Neuronal stem cell (in vitro differentiated cells): Measurements from ENCODE around the gene TLE3.

Experiments
- DNase-seq: peaks from one replicate; pipeline ENCODE4 v3.0.0-alpha.2; 2013; ENCODE audit warnings: low spot score
- H2AFZ ChIP-seq: one replicate; pipeline ENCODE4 v1.6.1; 2013; ENCODE audit warnings: mild to moderate bottlenecking, low read length, inconsistent platforms
- H2AK5ac ChIP-seq: 2 replicates; pipeline ENCODE4 v1.6.1; 2013; ENCODE audit warnings: low read depth, mild to moderate bottlenecking, inconsistent platforms, low read length, moderate library complexity, mixed read lengths
- H2BK120ac ChIP-seq: 2 replicates; pipeline ENCODE4 v1.6.1; 2013; ENCODE audit warnings: low read depth, mild to moderate bottlenecking, inconsistent platforms, low read length, moderate library complexity, mixed read lengths
- H2BK12ac ChIP-seq: one replicate; pipeline ENCODE4 v1.6.1; 2013; ENCODE audit warnings: low read length, inconsistent platforms
- H2BK15ac ChIP-seq: 2 replicates; pipeline ENCODE4 v1.6.1; 2013; ENCODE audit warnings: mild to moderate bottlenecking, low read length, inconsistent platforms, mixed read lengths
- H2BK5ac ChIP-seq: one replicate; pipeline ENCODE4 v1.6.1; 2013; ENCODE audit warnings: inconsistent platforms, mild to moderate bottlenecking, low read length, moderate library complexity
- H3K14ac ChIP-seq: one replicate; pipeline ENCODE4 v1.6.1; 2013; ENCODE audit warnings: low read length, inconsistent platforms
- H3K18ac ChIP-seq: 2 replicates; pipeline ENCODE4 v1.6.1; 2013; ENCODE audit warnings: low read length, inconsistent platforms
- H3K23ac ChIP-seq: 2 replicates; pipeline ENCODE4 v1.6.1; 2013; ENCODE audit warnings: low read depth, mild to moderate bottlenecking, mixed read lengths, low read length, inconsistent platforms; ENCODE audit not compliant: poor library complexity
- H3K27ac ChIP-seq: replicated peaks from 3 replicates; pipeline ENCODE4 v1.5.1; 2013; ENCODE audit warnings: low read length, inconsistent platforms
- H3K27me3 ChIP-seq, 3 experiments: 2 replicates each; pipeline ENCODE4 v1.6.1; 2013; ENCODE audit warnings: low read length in 3 of 3, mild to moderate bottlenecking in 2 of 3, inconsistent platforms in 1 of 3, low read depth in 1 of 3, mixed read lengths in 1 of 3, moderate library complexity in 1 of 3; ENCODE audit not compliant: control insufficient read depth in 3 of 3, insufficient read depth in 3 of 3
- H3K36me3 ChIP-seq, 2 donors: replicated peaks in 1 of 2; 2 replicates each; pipeline ENCODE4 v1.6.1; 2013; ENCODE audit warnings: low read length in 2 of 2; ENCODE audit not compliant: control insufficient read depth in 2 of 2, insufficient read depth in 2 of 2
- H3K4ac ChIP-seq: 2 replicates; pipeline ENCODE4 v1.6.1; 2013; ENCODE audit warnings: inconsistent platforms, mild to moderate bottlenecking, low read length, moderate library complexity
- H3K4me1 ChIP-seq, 2 donors: 1 replicate in 1 of 2; 2 replicates in 1 of 2; pipeline ENCODE4 v1.6.1; 2013; ENCODE audit warnings: low read length in 2 of 2, low read depth in 1 of 2; ENCODE audit not compliant: control insufficient read depth in 2 of 2, insufficient read depth in 1 of 2
- H3K4me2 ChIP-seq: one replicate; pipeline ENCODE4 v1.6.1; 2013; ENCODE audit warnings: mild to moderate bottlenecking, low read length, inconsistent platforms; ENCODE audit not compliant: insufficient read depth, poor library complexity, severe bottlenecking
- H3K4me3 ChIP-seq, 2 donors: 2 replicates each; pipeline ENCODE4 v1.5.1; 2013; ENCODE audit warnings: low read length in 2 of 2, mild to moderate bottlenecking in 2 of 2, inconsistent platforms in 1 of 2, moderate library complexity in 1 of 2
- H3K79me1 ChIP-seq: one replicate; pipeline ENCODE4 v1.6.1; 2013; ENCODE audit warnings: low read depth, mild to moderate bottlenecking, inconsistent platforms, low read length, moderate library complexity
- H3K9ac ChIP-seq: one replicate; pipeline ENCODE4 v1.6.1; 2013; ENCODE audit warnings: mild to moderate bottlenecking, low read depth, low read length, inconsistent platforms; ENCODE audit not compliant: poor library complexity
- H3K9me3 ChIP-seq, 2 donors: replicated peaks in 1 of 2; 2 replicates each; pipeline versions ENCODE3 to v1.6.1; 2013; ENCODE audit warnings: low read length in 2 of 2, mild to moderate bottlenecking in 2 of 2, inconsistent platforms in 1 of 2, low read depth in 1 of 2, mixed read lengths in 1 of 2, moderate library complexity in 1 of 2; ENCODE audit not compliant: control insufficient read depth in 2 of 2, insufficient read depth in 1 of 2
- H4K8ac ChIP-seq: one replicate; pipeline ENCODE4 v1.6.1; 2013; ENCODE audit warnings: low read depth, mild to moderate bottlenecking, inconsistent platforms, low read length, moderate library complexity
- H4K91ac ChIP-seq: one replicate; pipeline ENCODE4 v1.6.1; 2013; ENCODE audit warnings: low read length, low read depth, mild to moderate bottlenecking, inconsistent platforms; ENCODE audit not compliant: poor library complexity
- WGBS, 2 donors: extraction: QIAGEN DNeasy Blood & Tissue Kit; methylation state at CpG; one replicate each; pipeline ENCODE4 v1.1.7; 2013; ENCODE audit warnings: missing lambda C conversion rate in 2 of 2, mixed read lengths in 1 of 2; ENCODE audit not compliant: insufficient read length in 2 of 2, insufficient replicate concordance in 1 of 2; ENCODE audit errors: extremely low coverage in 2 of 2; 5-methylcytosine and 5-hydroxymethylcytosine counted together

Gene TLE3

GRCh38 chr15:70008697-70009290 lies 88.9 kb downstream of the TLE3 start:
- H3K4ac ChIP-seq, result no peak overlapping the region
- H2BK15ac ChIP-seq, result no peak overlapping the region
- H3K79me1 ChIP-seq, result no peaks in the 10 kb centered on the region
- no peaks in the 10 kb centered on the region for H3K9me3 ChIP-seq
- H3K27me3 ChIP-seq, result peaks cover 0 to 48% (median 0%) of the 10 kb centered on the region in 3 experiments
- H3K36me3 ChIP-seq, result no peaks in the 10 kb centered on the region
- peak overlapping the region; percentile 25 for H2BK5ac ChIP-seq
- H3K9ac ChIP-seq, result no peak overlapping the region
- H3K4me1 ChIP-seq, result no peaks in the 10 kb centered on the region
- H4K91ac ChIP-seq, result no peak overlapping the region
- no peak overlapping the region for H2AFZ ChIP-seq
- DNase-seq, result no peak
- H3K14ac ChIP-seq, result no peak overlapping the region
- H2BK120ac ChIP-seq, result no peak overlapping the region
- WGBS, 2 donors, result no CpG with 5 or more reads among the region's 3 CpGs
- H3K27ac ChIP-seq, result no peak overlapping the region
- no peak overlapping the region for H3K4me3 ChIP-seq
- H3K18ac ChIP-seq, result peak overlapping the region; percentile 17
- no peak overlapping the region for H4K8ac ChIP-seq
- H3K4me2 ChIP-seq, result no peak overlapping the region
- H2AK5ac ChIP-seq, result no peak overlapping the region
- no peak overlapping the region for H2BK12ac ChIP-seq
- no peak overlapping the region for H3K23ac ChIP-seq

GRCh38 chr15:70006259-70007147 lies 91.2 kb downstream of the TLE3 start:
- no CpG with 5 or more reads among the region's 12 CpGs for WGBS, 2 donors
- Histone ChIP-seq H3K36me3 (no peaks in the 10 kb centered on the region), H3K4me2 (no peak overlapping the region), H3K9ac (no peak overlapping the region), H2BK5ac (no peak overlapping the region), H3K9me3 (peaks cover 0 to 6% of the 10 kb centered on the region in 2 donors), H2BK120ac (no peak overlapping the region), H3K4me1 (no peaks in the 10 kb centered on the region), H3K14ac (no peak overlapping the region), H3K18ac (no peak overlapping the region), H2AFZ (no peak overlapping the region), H3K23ac (no peak overlapping the region), H3K27me3 (peaks cover 0 to 35% (median 0%) of the 10 kb centered on the region in 3 experiments), H3K4ac (no peak overlapping the region), H4K8ac (no peak overlapping the region), H3K4me3 (no peak overlapping the region), H3K79me1 (no peaks in the 10 kb centered on the region), H2BK15ac (no peak overlapping the region), H4K91ac (no peak overlapping the region), H3K27ac (no peak overlapping the region), H2BK12ac (no peak overlapping the region), H2AK5ac (no peak overlapping the region)
- DNase-seq, result no peak

- Histone ChIP-seq H3K9ac (no peak overlapping the region), H3K23ac (no peak overlapping the region), H3K4ac (no peak overlapping the region), H2AK5ac (no peak overlapping the region), H3K27ac (no peak overlapping the region), H2BK5ac (no peak overlapping the region), H3K27me3 (peaks cover 0 to 24% (median 0%) of the 10 kb centered on the region in 3 experiments), H4K91ac (no peak overlapping the region), H3K79me1 (no peaks in the 10 kb centered on the region), H2AFZ (no peak overlapping the region), H2BK12ac (no peak overlapping the region), H3K9me3 (peaks cover 0 to 6% of the 10 kb centered on the region in 2 donors), H2BK15ac (no peak overlapping the region), H3K4me1 (no peaks in the 10 kb centered on the region), H3K36me3 (no peaks in the 10 kb centered on the region), H3K4me3 (no peak overlapping the region), H3K14ac (no peak overlapping the region), H3K4me2 (no peak overlapping the region), H4K8ac (no peak overlapping the region), H3K18ac (peak overlapping the region; percentile 25), H2BK120ac (no peak overlapping the region)
- DNase-seq, result no peak
- WGBS, 2 donors, result no CpG with 5 or more reads among the region's 3 CpGs
Observed at GRCh38 chr15:70004826-70005225, 92.9 kb downstream of the TLE3 start.

- Histone ChIP-seq H3K36me3 (no peaks in the 10 kb centered on the region), H3K14ac (no peak overlapping the region), H3K4me3 (no peak overlapping the region), H3K4me2 (no peak overlapping the region), H3K9ac (no peak overlapping the region), H3K23ac (no peak overlapping the region), H2AFZ (no peak overlapping the region), H2BK5ac (no peak overlapping the region), H3K4me1 (peaks cover 0 to 2% of the 10 kb centered on the region in 2 donors), H4K8ac (no peak overlapping the region), H4K91ac (no peak overlapping the region), H3K27me3 (peaks cover 0 to 13% (median 0%) of the 10 kb centered on the region in 3 experiments), H3K4ac (no peak overlapping the region), H3K27ac (no peak overlapping the region), H2BK12ac (no peak overlapping the region), H2BK120ac (no peak overlapping the region), H3K9me3 (peaks cover 0 to 6% of the 10 kb centered on the region in 2 donors), H3K18ac (no peak overlapping the region), H2AK5ac (no peak overlapping the region), H2BK15ac (no peak overlapping the region), H3K79me1 (no peaks in the 10 kb centered on the region)
- WGBS, 2 donors, result no CpG with 5 or more reads among the region's 2 CpGs
- no peak for DNase-seq
Observed at GRCh38 chr15:70002897-70003296, 94.8 kb downstream of the TLE3 start.
